Effector memory CD4-positive, alpha-beta T cell (primary cell): Measurements from ENCODE around the gene SEC24D.

Source experiments
- DNase-seq, 3 donors: peaks; one replicate each; pipeline ENCODE4 v3.0.0-alpha.2; 2020
- H3K27ac ChIP-seq: 2 replicates; pipeline ENCODE4 v1.7.0; 2013; ENCODE audit warnings: mild to moderate bottlenecking, low read length, moderate library complexity; ENCODE audit not compliant: insufficient read depth, poor library complexity, severe bottlenecking
- H3K27me3 ChIP-seq: replicated peaks from 2 replicates; pipeline ENCODE4 v1.7.0; 2013; ENCODE audit warnings: mild to moderate bottlenecking, low read length; ENCODE audit not compliant: insufficient read depth, control insufficient read depth, poor library complexity, severe bottlenecking
- H3K36me3 ChIP-seq: 2 replicates; pipeline ENCODE4 v1.7.0; 2013; ENCODE audit warnings: mild to moderate bottlenecking, low read length, moderate library complexity; ENCODE audit not compliant: control insufficient read depth, insufficient read depth
- H3K4me1 ChIP-seq: 2 replicates; pipeline ENCODE4 v1.7.0; 2013; ENCODE audit warnings: low read length, mild to moderate bottlenecking; ENCODE audit not compliant: control insufficient read depth, insufficient read depth, poor library complexity, severe bottlenecking
- H3K4me3 ChIP-seq: 2 replicates; pipeline ENCODE4 v1.7.0; 2013; ENCODE audit warnings: low read length, low read depth, mild to moderate bottlenecking; ENCODE audit not compliant: insufficient read depth, poor library complexity, severe bottlenecking
- H3K9me3 ChIP-seq: 2 replicates; pipeline ENCODE4 v1.7.0; 2013; ENCODE audit warnings: mild to moderate bottlenecking, low read length, moderate library complexity; ENCODE audit not compliant: control insufficient read depth

Gene SEC24D

DNA sequence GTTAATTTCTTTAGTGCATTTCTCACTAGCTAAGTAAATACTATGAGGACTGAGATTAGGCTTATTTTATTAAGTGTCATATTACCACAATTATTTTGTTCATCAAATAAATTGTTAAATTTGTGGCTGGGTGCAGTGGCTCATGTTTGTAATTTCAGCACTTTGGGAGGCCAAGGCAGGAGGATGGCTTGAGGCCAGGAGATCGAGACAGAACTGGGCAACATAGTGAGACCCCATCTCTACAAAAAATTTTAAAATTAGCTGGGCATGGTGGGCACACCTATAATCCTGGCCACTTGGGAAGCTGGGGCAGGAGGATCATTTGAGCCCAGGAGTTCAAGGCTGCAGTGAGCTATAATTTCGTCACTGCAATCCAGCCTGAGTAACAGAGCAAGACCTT is 6.8 kb downstream of the SEC24D start:
- Histone ChIP-seq H3K4me3 (no peak overlapping the region), H3K27ac (no peak overlapping the region), H3K4me1 (peaks cover 2% of the 10 kb centered on the region), H3K27me3 (no peaks in the 10 kb centered on the region), H3K9me3 (no peaks in the 10 kb centered on the region), H3K36me3 (no peaks in the 10 kb centered on the region)
- no peak for DNase-seq

DNA sequence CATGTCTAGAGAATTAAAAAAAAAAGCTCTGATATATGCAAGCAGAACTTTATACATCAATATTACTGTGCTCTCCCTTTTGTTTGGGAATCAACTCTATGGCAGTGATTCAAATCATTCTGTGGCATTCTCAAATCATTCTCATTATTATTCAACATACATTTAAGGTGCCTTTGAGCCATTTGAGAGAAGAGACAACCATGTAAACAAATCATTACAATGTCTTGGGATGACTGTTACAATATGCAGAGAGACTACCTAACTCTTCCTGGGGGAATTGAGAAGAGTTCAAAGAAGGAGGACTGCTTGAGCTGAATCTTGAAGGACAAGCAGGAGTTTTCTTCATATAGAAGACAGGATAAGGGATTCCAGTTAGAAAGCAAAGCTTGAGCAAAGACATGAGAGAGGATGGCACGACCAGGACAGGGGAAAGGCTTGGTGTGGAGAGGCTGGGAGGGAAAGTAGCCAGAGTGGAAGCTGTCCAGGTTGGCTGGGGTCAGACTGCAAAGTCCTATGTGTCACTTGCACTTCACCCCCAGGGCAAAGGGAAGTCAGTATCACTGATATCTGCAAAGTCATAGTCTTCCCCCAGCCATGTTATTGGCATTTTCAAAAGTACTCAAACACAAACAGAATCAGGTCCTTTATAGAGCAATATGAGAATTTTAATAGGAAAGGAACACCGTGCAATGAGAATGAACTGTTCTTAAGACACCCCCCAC is 9.0 kb downstream of the SEC24D start:
- DNase-seq = no peak
- Histone ChIP-seq H3K4me3 (no peak overlapping the region), H3K27me3 (no peaks in the 10 kb centered on the region), H3K9me3 (no peaks in the 10 kb centered on the region), H3K27ac (no peak overlapping the region), H3K36me3 (peaks cover 13% of the 10 kb centered on the region), H3K4me1 (no peaks in the 10 kb centered on the region)

DNA sequence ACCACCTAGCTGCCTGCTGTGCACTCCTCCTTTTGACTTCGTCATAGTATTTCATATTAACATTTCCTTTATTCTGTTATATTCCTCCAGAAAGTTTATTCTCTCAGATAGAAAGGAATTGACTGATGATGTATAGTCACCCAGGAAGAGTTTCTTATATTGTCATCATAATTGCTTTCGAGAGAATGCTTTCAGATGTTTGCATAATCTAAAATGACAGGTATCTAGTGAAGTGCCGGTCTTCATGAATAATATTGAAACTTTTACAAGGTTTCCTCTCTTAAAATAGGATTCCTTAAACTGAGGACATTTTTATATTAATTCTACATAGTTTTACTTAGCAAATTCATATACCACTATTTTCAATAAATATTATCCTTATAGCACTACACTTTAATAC is 10.1 kb downstream of the SEC24D start:
- H3K27me3 ChIP-seq = no peaks in the 10 kb centered on the region
- no peaks in the 10 kb centered on the region for H3K9me3 ChIP-seq
- no peaks in the 10 kb centered on the region for H3K4me1 ChIP-seq
- DNase-seq = no peak
- H3K36me3 ChIP-seq = peaks cover 13% of the 10 kb centered on the region
- no peak overlapping the region for H3K4me3 ChIP-seq
- no peak overlapping the region for H3K27ac ChIP-seq

DNA sequence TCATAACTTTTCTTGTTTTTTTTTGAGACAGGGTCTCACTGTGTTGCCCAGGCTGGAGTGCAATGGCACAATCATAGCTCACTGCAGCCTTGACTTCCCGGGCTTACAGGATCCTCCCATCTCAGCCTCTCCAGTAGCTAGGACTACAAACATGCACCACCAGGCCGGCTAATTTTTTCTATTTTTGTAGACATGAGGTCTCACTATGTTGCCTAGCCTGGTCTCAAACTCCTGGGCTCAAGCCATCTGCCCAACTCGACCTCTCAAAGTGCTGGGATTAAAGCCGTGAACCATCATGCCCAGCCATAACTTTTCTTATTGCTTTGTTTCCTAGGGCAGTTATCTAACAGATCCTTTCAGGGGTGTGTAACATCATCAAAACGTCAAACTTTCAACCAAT is 11.8 kb downstream of the SEC24D start:
- H3K9me3 ChIP-seq = no peaks in the 10 kb centered on the region
- H3K4me1 ChIP-seq = no peaks in the 10 kb centered on the region

DNA sequence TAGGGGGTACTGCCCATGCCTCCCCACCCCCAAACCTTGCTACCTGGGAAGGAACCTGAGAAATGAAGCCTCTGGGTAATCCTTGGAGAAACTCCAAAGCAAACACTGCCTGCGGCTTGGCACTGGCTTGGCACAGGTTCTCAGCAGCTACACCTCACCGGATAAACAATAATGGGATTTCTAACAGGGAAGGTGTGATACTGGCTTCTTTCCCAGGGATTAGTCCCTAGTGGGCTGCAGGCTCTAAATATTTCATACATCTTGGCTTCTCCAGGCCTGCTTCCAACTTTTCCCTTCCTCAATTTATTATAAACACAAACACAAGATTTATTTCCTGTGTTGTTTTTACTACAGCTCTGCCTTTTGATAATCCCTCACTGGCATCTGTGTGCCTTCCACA is 12.5 kb downstream of the SEC24D start:
- Histone ChIP-seq H3K27me3 (no peaks in the 10 kb centered on the region), H3K4me3 (no peak overlapping the region), H3K27ac (no peak overlapping the region), H3K9me3 (no peaks in the 10 kb centered on the region), H3K4me1 (no peaks in the 10 kb centered on the region), H3K36me3 (peaks cover 13% of the 10 kb centered on the region)
- no peak for DNase-seq

More for the DNA sequence above, 11.8 kb downstream of the SEC24D start:
- no peak overlapping the region for H3K4me3 ChIP-seq
- no peak overlapping the region for H3K27ac ChIP-seq
- no peak for DNase-seq
- H3K36me3 ChIP-seq = peaks cover 13% of the 10 kb centered on the region
- H3K27me3 ChIP-seq = no peaks in the 10 kb centered on the region

DNA sequence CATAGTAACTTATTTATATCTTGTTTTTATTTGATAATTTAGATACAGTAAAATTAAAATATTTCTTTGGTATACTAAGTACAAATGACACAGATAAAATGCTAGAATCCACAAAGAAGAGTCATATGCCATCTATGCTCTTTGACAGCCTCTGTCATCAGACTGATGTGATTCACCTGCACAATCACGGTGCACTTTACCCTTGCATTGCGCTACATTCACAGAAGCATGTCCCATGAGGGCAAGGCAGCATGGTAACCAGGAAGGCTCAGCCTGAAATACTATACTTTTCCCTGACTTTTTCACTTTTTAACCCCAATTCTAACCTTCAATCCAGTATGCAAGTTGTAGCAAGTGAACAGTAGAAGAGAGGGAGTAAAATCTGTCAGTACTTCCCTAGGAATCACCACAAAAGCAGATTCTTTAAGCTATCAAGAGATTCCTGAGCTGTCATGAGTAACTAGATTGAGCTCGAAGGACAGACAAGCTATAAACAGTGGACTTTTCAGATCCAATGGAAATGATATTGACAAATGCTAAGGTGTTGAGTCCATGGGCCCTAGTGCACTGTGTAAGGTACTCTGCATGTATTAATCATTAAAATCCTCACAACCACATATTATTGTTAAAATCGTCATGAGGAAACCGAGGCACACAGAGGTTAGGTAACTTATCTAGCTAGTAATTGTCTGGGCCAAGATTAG is 14.2 kb downstream of the SEC24D start:
- H3K27me3 ChIP-seq = no peaks in the 10 kb centered on the region
- no peaks in the 10 kb centered on the region for H3K4me1 ChIP-seq
- peaks cover 13% of the 10 kb centered on the region for H3K36me3 ChIP-seq
- no peak overlapping the region for H3K4me3 ChIP-seq
- no peaks in the 10 kb centered on the region for H3K9me3 ChIP-seq
- no peak for DNase-seq
- no peak overlapping the region for H3K27ac ChIP-seq

DNA sequence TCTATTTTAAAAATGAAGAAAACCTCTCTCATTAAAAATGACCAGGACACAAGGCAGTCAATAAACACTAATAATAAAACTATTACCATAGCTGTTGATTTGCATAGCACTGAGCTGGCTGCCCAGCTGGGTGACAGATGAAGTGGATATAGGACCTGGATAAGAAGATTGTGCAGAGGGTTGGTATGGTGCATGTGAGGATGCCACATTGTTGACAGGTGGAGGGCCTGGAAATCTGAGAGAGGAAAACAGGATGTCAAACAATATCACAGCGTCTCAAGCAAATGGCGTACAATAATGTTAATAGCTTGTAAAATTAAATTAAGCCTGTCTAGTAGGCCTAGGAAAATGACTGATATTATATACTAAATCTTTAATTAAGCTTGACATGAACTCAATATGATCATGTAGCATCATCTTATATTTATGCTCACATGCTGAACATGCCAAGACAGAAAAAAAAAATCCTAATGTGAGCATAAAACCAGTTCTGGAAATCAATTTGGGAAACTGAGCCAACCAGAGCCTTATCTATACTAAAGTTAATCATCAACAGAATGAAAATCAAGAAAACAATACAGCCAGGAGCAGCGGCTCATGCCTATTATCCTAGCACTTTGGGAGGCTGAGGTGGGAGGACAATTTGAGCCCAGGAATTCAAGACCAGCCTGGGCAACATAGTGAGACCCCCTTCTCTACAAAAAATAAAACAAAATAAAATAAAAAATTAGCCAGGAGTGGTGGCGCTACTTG is 18.6 kb downstream of the SEC24D start:
- H3K4me3 ChIP-seq = no peak overlapping the region
- H3K36me3 ChIP-seq = peaks cover 32% of the 10 kb centered on the region
- H3K27ac ChIP-seq = no peak overlapping the region
- no peaks in the 10 kb centered on the region for H3K9me3 ChIP-seq
- no peaks in the 10 kb centered on the region for H3K27me3 ChIP-seq
- H3K4me1 ChIP-seq = no peaks in the 10 kb centered on the region
- DNase-seq = no peak

DNA sequence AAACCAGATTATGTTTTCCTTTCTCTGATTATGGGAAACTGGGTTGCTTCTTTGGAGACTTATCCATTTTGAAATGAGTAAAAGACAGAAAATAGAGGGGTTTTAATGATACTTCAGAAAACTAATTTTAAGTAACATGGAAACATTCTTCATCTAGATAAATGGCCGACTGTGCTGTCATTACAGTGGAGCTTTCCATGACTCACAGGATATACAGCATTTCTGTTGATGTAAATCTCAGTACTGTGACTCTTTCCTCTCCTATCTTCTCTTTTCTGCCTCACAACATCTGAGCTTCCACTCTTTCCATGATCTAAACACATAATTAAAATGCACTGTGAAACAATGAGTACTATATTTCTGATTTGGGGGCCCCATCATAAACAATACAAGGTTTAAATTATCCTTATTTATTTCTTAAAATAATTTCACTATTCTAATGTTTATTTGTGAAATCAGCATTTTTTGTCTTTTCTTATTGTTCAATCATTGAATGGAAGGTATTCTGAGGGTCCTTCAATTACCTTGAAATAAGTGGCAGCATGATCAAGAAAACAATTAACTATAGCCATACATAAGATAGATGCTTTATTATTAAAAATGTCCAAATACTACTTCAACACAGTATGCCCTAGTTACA is 19.3 kb downstream of the SEC24D start:
- no peak overlapping the region for H3K27ac ChIP-seq
- DNase-seq = no peak
- no peaks in the 10 kb centered on the region for H3K27me3 ChIP-seq
- H3K4me1 ChIP-seq = no peaks in the 10 kb centered on the region
- H3K9me3 ChIP-seq = no peaks in the 10 kb centered on the region
- peaks cover 39% of the 10 kb centered on the region for H3K36me3 ChIP-seq
- H3K4me3 ChIP-seq = no peak overlapping the region

DNA sequence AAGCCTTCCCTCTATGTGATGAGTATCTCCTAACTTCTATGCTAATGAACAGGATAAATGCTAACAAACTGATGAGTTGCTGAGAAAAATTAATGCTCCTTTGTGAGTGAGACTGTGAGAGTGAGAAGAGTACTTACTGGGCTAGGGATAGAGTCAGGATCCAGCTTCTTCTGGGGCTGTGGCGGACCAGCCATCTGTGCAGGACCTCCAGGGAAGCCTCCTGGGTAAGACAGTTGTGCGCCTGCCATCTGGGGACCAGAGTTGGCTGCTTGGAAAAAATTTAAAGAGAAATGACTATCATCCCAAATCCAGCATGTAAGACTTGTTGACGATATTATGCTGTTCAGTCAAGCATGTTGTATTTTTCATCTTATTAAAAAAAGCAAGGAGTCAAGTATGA is 21.0 kb downstream of the SEC24D start:
- H3K27me3 ChIP-seq = no peaks in the 10 kb centered on the region
- no peaks in the 10 kb centered on the region for H3K9me3 ChIP-seq
- H3K36me3 ChIP-seq = peaks cover 51% of the 10 kb centered on the region
- H3K4me3 ChIP-seq = no peak overlapping the region
- no peaks in the 10 kb centered on the region for H3K4me1 ChIP-seq
- H3K27ac ChIP-seq = no peak overlapping the region
- DNase-seq = no peak
